Left renal cortex interstitium (tissue), 4 donors: Measurements from ENCODE around the gene HDAC4. TPM values are rescaled to one million over a fixed set of nuclear protein-coding genes. Genes with fewer than 3 reads are reported as not detected.
"Not testable (repeated sequence)": the region's sequence is repeated elsewhere in the genome, so short reads cannot be mapped to it uniquely, and the experiment has no call there.

Experiments
- DNase-seq, 4 donors: peaks; one replicate each; pipeline ENCODE4 v3.0.0-alpha.2; 2013; ENCODE audit warnings: low read depth in 4 of 4, low spot score in 2 of 4, missing footprints in 1 of 4
- polyA plus RNA-seq, 4 donors: library from polyadenylated mRNA; unstranded; fragments of 120-200 nt; gene quantifications; one replicate each; pipeline ENCODE4 v1.2.1, GENCODE V29; 2013; ENCODE audit not compliant: insufficient read length in 4 of 4

Gene HDAC4
- polyA plus RNA-seq, 4 donors, result 10.5 to 21.1 (median 14.3) TPM

GRCh38 chr2:239286901-239287300, 113.9 kb downstream of the HDAC4 start:
- no peak for DNase-seq

DNA sequence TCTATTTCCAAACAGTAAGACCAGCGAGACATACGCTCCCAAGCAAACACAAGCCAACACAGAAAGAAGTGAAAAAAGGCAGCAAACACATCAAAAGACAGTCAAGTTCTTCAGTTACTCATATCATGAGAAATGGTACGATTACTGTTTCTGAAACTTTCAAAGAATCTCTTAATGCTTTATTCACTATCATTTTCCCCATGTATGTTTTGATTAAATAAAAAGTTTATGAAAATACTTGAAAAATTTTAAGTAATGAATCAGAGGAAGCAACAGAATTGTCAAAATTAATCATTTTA, 114.9 kb downstream of the HDAC4 start:
- DNase-seq, result no peak

- DNase-seq, result no peak
Observed at GRCh38 chr2:239285071-239285931, 115.5 kb downstream of the HDAC4 start.

- DNase-seq, result no peak
Observed at GRCh38 chr2:239283961-239284795, 116.6 kb downstream of the HDAC4 start.

DNA sequence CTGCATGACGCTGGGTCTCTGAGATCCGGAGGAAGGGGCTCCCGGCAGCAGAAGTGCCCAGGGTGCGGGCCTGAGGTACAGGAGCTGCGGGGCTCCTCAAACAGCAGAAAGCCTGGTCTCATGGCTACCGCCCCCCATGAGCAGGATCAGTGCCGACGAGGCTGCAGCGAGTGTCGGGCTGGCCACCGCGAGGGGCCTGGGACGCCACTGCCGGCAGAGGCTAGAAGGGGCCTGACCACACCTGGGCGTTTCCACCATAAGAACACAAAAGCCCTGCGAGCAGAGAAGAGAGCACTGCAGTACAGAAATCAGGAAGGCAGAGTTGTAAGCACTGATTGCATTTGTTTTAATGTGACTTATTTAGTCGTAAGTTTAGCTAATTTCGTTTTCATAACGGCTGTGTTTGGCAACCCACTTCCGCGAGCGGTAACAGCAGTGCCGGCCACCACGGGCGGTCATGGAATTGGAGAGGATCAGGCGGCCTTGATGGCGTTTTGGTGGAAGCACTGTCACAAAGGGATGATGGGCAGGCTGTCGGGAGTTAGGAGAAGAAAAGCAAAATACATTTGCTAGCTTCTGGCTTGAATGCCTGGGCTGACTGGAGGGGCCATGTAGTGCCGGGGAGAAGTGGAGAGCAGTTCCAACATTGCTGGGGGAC, 117.4 kb downstream of the HDAC4 start:
- DNase-seq, result no peak

DNA sequence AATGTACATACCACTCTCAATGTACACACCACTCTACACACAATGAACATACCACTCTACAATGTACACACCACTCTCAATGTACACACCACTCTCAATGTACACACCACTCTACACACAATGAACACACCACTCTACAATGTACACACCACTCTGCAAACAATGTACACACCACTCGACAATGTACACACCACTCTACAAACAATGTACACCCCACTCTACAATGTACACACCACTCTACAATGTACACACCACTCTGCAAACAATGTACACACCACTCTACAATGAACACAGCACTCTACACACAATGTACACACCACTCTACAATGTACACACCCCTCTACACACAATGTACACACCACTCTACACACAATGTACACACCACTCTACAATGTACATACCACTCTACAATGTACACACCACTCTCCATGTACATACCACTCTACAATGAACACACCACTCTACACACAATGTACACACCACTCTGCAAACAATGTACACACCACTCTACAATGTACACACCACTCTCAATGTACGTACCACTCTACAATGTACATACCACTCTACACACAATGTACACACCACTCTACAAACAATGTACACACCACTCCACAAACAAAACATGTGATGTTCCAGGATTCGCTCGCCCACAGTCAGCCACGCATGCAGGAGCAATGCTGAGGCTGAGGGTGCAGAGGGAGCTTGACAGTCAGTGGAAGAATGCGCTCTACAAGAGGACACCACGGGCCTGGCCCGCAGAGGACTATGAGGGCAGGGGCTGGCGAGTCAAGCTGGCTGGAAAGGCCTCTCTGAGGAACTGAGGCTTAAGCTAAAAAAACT, 118.2 kb downstream of the HDAC4 start:
- DNase-seq, result no peak

DNA sequence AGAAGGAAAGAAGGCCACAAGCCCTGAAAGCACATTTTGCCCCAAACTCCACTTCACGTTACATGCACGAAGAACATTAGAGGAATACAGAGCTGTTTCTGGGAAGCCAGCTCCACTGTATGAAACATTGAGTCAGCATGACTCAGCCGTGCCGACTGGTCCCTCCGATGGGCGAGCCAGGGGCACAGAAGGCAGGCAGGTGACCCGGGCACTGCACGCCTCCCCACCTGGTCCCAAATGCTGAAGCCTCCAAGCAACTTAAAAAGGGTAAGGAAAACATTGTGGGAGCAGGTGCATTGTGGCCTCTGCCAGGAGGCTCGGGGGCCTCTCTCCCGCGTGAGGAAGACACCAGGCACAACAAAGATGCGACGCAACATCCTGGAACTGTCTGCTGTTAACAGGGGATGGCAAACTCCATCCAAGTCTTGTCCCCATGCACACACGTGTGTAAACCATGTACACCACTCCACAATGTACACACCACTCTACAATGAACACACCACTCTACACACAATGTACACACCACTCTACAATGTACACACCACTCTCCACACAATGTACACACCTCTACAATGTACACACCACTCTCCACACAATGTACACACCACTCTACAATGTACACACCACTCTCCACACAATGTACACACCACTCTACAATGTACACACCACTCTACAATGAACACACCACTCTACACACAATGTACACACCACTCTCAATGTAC, 120.4 kb downstream of the HDAC4 start:
- not testable (repeated sequence) for DNase-seq

DNA sequence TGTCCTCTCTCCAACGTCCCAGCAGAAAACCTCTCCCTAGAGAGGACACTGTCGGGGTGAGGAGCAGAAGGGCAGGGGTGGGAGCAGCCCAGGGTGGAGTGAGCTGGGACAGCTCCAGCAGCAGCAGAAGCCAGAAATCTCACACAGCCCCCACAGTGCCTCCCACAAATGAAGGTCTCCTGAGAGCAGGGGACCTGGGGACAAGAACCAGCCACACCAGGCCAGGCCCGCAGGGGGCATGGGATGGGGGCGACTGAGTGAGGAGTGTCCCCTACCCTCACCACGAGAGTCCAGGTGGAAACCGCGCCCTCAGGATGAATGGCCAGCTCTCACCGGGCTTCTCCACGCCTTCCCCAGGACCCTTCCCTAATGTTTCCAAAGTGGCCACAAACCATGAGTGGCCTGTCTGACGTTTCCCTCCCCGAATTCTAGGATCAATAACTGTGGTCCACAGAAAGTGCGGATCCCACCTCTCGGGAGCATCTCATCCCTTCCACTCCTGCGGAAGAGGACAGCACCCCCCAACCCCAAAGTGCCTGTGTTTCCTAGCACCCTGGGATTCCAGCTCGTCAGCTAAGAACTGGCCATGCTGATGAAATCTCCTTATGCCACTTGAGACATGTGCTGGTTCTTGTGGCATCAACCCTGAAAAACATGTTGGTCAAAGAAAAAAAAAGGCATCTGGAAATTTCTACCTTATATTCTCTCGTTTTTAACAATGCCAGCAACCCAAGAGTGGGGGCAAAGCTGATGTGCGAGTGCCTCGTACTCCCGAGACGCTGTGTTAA, 121.1 kb downstream of the HDAC4 start:
- DNase-seq, result no peak

- no peak for DNase-seq
Observed at GRCh38 chr2:239278941-239279365, 121.9 kb downstream of the HDAC4 start.

DNA sequence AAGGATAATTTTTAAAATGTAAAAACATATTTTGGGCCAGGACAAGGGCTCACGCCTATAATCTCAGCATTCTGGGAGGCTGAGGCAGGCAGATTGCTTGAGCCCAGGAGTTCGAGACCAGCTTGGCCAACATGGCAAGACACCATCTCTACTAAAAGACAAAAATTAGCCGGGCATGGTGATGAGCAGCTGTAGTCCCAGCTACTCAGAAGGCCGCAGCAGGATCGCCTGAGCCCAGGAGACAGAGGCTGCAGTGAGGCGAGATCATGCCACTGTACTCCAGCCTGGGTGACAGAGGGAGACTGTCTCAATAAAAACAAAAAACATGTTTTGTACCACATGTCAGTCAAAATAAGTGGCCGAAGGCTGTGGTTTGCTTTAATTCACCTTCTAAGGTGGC, 122.5 kb downstream of the HDAC4 start:
- no peak for DNase-seq

GRCh38 chr2:239277401-239278085, 123.3 kb downstream of the HDAC4 start:
- DNase-seq, result no peak

- DNase-seq, result no peak
Observed at GRCh38 chr2:239276851-239277250, 124.0 kb downstream of the HDAC4 start.

GRCh38 chr2:239275847-239276831, 124.7 kb downstream of the HDAC4 start:
- DNase-seq, result no peak

GRCh38 chr2:239275044-239275685, 125.7 kb downstream of the HDAC4 start:
- DNase-seq, result no peak

DNA sequence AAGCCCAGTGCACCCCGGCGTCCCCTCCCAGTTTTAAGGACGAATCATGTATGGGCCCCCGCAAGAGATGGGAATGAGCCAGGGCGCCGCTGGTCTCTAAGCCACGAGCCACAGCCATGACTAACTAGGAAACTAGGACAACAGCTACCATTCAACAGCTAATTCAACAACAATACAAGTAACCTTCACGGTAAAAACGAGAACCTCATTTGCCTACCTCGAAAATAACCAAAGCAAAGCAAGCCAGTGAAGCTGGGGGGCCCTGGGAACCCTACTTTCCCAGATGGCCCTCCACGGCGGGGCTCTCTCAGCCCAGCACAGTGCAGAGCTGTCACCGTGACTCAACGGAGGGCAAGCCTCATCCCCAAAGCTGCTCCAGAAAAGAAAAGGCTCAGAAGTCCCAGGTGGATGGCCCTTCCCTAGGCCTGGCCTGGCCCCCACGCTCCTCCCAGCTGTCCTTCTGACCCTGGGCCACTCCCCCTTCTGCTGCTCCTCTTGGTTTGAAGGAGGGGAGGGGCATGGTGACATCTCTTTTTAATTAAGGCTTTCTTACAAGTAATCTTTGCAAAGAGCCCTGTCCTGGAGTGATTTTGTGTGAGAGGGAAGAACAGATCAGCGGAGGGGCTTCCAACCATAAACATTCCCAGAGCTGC, 126.3 kb downstream of the HDAC4 start:
- no peak for DNase-seq
